Measurements from ENCODE around the gene MYO15B. TPM values are rescaled to one million over a fixed set of nuclear protein-coding genes. Genes with fewer than 3 reads are reported as not detected.

Gene MYO15B
- total RNA-seq, 2 experiments from 2014 or later, result 8.9 to 19.2 TPM

DNA sequence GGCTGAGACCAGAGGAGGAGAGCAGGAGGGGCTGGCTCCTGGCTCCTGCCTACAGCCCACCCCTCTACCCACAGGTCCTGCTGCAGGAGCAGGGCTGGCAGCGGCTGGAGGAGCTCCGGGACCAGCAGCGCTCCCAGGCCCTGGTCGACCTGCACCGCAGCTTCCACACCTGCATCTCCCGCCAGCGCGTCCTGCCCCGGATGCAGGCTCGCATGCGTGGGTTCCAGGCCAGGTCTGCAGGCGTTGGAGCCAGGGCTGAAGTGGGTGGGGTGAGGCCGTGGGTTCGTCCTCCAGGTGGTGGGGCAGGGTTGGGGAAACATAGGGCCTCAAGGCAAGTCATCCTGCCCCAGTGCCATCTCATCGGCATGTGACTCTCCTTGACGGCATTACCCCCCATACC, 18.2 kb downstream of the MYO15B start:
- CTCF ChIA-PET (ENCODE audit: unreplicated experiment), result no interaction called here

DNA sequence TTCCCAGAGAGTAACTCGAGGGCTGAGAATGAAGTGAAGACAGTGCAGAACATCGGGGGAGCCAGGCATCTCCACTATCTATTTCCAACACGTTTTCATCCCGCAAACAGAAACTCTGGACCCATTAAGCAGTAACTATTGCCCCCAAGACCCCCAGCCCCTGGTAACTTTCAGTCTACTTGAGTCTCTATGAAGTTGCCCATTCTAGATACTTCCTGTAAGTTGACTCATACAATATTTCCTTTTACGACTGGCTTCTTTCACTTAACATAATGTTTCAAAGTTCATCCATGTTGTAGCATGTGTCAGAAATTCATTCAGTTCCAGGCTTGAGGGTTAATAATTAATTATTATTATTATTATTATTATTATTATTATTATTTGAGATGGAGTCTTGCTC, 19.5 kb downstream of the MYO15B start:
- TF ChIP-seq, protein P1, sequence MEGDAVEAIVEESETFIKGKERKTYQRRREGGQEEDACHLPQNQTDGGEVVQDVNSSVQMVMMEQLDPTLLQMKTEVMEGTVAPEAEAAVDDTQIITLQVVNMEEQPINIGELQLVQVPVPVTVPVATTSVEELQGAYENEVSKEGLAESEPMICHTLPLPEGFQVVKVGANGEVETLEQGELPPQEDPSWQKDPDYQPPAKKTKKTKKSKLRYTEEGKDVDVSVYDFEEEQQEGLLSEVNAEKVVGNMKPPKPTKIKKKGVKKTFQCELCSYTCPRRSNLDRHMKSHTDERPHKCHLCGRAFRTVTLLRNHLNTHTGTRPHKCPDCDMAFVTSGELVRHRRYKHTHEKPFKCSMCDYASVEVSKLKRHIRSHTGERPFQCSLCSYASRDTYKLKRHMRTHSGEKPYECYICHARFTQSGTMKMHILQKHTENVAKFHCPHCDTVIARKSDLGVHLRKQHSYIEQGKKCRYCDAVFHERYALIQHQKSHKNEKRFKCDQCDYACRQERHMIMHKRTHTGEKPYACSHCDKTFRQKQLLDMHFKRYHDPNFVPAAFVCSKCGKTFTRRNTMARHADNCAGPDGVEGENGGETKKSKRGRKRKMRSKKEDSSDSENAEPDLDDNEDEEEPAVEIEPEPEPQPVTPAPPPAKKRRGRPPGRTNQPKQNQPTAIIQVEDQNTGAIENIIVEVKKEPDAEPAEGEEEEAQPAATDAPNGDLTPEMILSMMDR (conservative IDR thresholded peaks at IDR 0.05; ENCODE audit: low read length), result no peak
- TF ChIP-seq EZH2phosphoT487 (IDR thresholded peaks at IDR 0.05; ENCODE audit: borderline replicate concordance, low read depth, low read length), result no peak
- no peak for DNase-seq (ENCODE audit: low spot score)
- no peaks in the 10 kb centered on the region for H4K20me1 ChIP-seq (ENCODE audit: insufficient read depth, low read length)
- H3K4me3 ChIP-seq (ENCODE audit: low read depth, low read length, poor library complexity, severe bottlenecking), result no peak overlapping the region
- no peaks in the 10 kb centered on the region for H3K9me2 ChIP-seq (ENCODE audit: insufficient read depth, low read length)
- no peaks in the 10 kb centered on the region for H3K9me3 ChIP-seq (ENCODE audit: low read length)
- intact Hi-C loops (cut with micrococcal nuclease; ENCODE audit: unreplicated experiment), result no loop called here
- no peaks in the 10 kb centered on the region for H3K36me3 ChIP-seq (ENCODE audit: insufficient read depth, low read length)
- no peaks in the 10 kb centered on the region for H3K4me1 ChIP-seq (ENCODE audit: insufficient read depth, low read length, poor library complexity, severe bottlenecking)
- ChIA-PET CTCF (ENCODE audit: unreplicated experiment) (no interaction called here), POLR2A (no interaction called here)
- no peak overlapping the region for H3K27ac ChIP-seq (ENCODE audit: low read depth, low read length, poor library complexity, severe bottlenecking)
- H3K4me2 ChIP-seq (ENCODE audit: low read length), result no peak overlapping the region
- BruUV-seq (replicated peaks), result no TSS peak
- no peak overlapping the region for H2AFZ ChIP-seq (ENCODE audit: low read length)
- no peaks in the 10 kb centered on the region for H3K79me2 ChIP-seq (ENCODE audit: insufficient read depth, low read depth, low read length)

More for the DNA sequence above, 18.2 kb downstream of the MYO15B start:
- no peak for TF ChIP-seq EZH2phosphoT487 (IDR thresholded peaks at IDR 0.05; ENCODE audit: borderline replicate concordance, low read depth, low read length)
- TF ChIP-seq, protein P1 (conservative IDR thresholded peaks at IDR 0.05; ENCODE audit: low read length), result no peak
- intact Hi-C loops (cut with micrococcal nuclease; ENCODE audit: unreplicated experiment), result no loop called here
- DNase-seq (ENCODE audit: low spot score), result no peak
- H3K4me3 ChIP-seq (ENCODE audit: low read depth, low read length, poor library complexity, severe bottlenecking), result no peak overlapping the region
- no peaks in the 10 kb centered on the region for H3K4me1 ChIP-seq (ENCODE audit: insufficient read depth, low read length, poor library complexity, severe bottlenecking)
- no peak overlapping the region for H3K4me2 ChIP-seq (ENCODE audit: low read length)
- no peaks in the 10 kb centered on the region for H3K9me3 ChIP-seq (ENCODE audit: low read length)
- H3K79me2 ChIP-seq (ENCODE audit: insufficient read depth, low read depth, low read length), result no peaks in the 10 kb centered on the region
- H3K27ac ChIP-seq (ENCODE audit: low read depth, low read length, poor library complexity, severe bottlenecking), result no peak overlapping the region
- POLR2A ChIA-PET, result interaction anchor here (0.6 kb wide), 1 partner anchor 230 kb away, joined by 3 read pairs; no protein-coding TSS in a partner anchor
- BruUV-seq (replicated peaks), result no TSS peak
- no peak overlapping the region for H2AFZ ChIP-seq (ENCODE audit: low read length)
- H3K36me3 ChIP-seq (ENCODE audit: insufficient read depth, low read length), result no peaks in the 10 kb centered on the region
- no peaks in the 10 kb centered on the region for H3K9me2 ChIP-seq (ENCODE audit: insufficient read depth, low read length)
- no peaks in the 10 kb centered on the region for H4K20me1 ChIP-seq (ENCODE audit: insufficient read depth, low read length)

DNA sequence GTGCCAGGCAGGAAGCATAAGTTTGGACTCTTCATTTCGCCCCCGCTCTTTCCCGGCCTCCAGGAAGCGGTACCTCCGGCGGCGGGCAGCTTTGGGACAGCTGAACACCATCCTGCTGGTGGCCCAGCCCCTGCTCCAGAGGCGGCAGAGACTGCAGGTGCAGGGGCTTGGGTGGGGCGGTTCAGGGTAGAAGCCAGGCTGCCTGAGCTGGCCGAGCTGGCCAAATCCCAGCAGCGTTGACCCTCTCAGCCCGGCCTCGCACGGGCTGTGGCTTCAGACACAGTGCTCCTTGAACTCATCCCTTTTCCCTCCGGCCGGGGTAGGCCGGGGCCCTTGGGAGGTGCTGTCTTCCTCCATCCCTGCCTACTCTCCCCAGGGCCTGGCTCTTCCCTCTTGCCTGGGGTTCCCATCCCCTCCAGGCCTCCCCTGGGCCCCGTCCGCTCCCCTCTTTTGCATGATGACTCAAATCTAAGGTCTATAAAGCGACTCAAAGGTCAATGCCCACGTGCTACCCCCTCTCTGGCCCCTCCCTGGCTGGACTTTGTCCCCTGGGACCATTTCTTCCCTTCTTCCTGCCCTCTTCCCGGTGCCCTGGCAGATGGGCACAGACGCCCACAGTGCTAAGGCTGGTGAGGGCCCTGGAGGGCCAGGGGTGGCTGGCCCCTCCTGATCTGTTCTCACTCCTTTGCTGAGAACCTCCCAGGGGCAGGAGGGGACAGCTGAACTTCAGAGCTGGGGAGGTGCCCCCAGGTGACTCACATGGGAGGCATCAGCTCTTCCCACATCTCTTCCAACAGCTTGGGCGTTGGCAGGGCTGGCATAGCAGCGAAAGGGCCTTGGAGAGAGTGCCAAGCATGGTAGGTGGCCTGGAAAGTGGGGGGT, 22.7 kb downstream of the MYO15B start:
- H3K9me3 ChIP-seq (ENCODE audit: low read length), result no peaks in the 10 kb centered on the region
- no peak overlapping the region for H3K4me2 ChIP-seq (ENCODE audit: low read length)
- H3K36me3 ChIP-seq (ENCODE audit: insufficient read depth, low read length), result no peaks in the 10 kb centered on the region
- no peak overlapping the region for H2AFZ ChIP-seq (ENCODE audit: low read length)
- BruUV-seq (replicated peaks), result no TSS peak
- no peaks in the 10 kb centered on the region for H4K20me1 ChIP-seq (ENCODE audit: insufficient read depth, low read length)
- no peak for TF ChIP-seq EZH2phosphoT487 (IDR thresholded peaks at IDR 0.05; ENCODE audit: borderline replicate concordance, low read depth, low read length)
- TF ChIP-seq, protein P1 (conservative IDR thresholded peaks at IDR 0.05; ENCODE audit: low read length), result no peak
- no peaks in the 10 kb centered on the region for H3K4me1 ChIP-seq (ENCODE audit: insufficient read depth, low read length, poor library complexity, severe bottlenecking)
- H3K27ac ChIP-seq (ENCODE audit: low read depth, low read length, poor library complexity, severe bottlenecking), result no peak overlapping the region
- CTCF ChIA-PET (ENCODE audit: unreplicated experiment), result interaction anchor here (1.8 kb wide), 1 partner anchor 23 kb away, joined by 4 read pairs; the partner anchor contains the start of gene SMIM5
- H3K9me2 ChIP-seq (ENCODE audit: insufficient read depth, low read length), result no peaks in the 10 kb centered on the region
- no peak overlapping the region for H3K4me3 ChIP-seq (ENCODE audit: low read depth, low read length, poor library complexity, severe bottlenecking)
- POLR2A ChIA-PET, result interaction anchor here (0.7 to 1.2 kb wide), 2 partner anchors 19 to 128 kb away, joined by 3 read pairs; no protein-coding TSS in a partner anchor
- no peak for DNase-seq (ENCODE audit: low spot score)
- H3K79me2 ChIP-seq (ENCODE audit: insufficient read depth, low read depth, low read length), result no peaks in the 10 kb centered on the region
- intact Hi-C loops (cut with micrococcal nuclease; ENCODE audit: unreplicated experiment), result no loop called here

Data from OCI-LY7 (cell line).